ENCODE measurements around the gene DSCAM.
"Not testable (repeated sequence)": the region's sequence is repeated elsewhere in the genome, so short reads cannot be mapped to it uniquely, and the experiment has no call there.

DSCAM gene

DNA sequence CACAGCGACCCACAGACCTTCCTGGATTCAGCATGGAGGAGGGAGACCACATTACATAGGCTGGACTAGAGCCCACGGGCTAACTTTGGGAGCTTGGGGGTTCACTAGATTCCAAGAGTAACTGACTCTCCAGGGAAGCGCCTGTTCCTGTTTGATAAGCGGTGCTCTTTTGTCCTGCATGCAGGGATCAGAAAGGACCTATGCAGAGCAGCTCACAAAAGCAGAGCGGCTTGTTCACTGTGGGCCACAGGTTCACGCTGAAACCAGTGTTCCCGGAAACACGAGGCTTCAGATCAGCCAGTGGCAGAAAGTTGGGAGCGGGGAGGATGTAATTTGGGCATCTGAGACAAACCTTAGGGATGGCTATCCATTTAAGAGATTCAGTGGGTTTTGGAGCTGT is 575.8 kb downstream of the DSCAM start:
- Histone ChIP-seq H3K9me3 (ENCODE audit: insufficient read depth, low read length) (no peaks in the 10 kb centered on the region), H3K27ac (ENCODE audit: low read depth, low read length) (no peak overlapping the region), H3K9me2 (replicated peaks; ENCODE audit: insufficient read depth, low read length) (no peaks in the 10 kb centered on the region), H3K36me3 (ENCODE audit: low read length) (no peaks in the 10 kb centered on the region), H3K27me3 (ENCODE audit: low read length) (no peaks in the 10 kb centered on the region), H3F3A (ENCODE audit: insufficient read depth) (no peaks in the 10 kb centered on the region), H3K79me2 (ENCODE audit: insufficient read depth, low read length) (no peaks in the 10 kb centered on the region), H3K4me3 (ENCODE audit: insufficient read depth, low read length, poor library complexity, severe bottlenecking) (no peak overlapping the region), H2AFZ (ENCODE audit: low read depth, low read length, severe bottlenecking) (no peak overlapping the region), H3K4me2 (ENCODE audit: low read depth, low read length, poor library complexity, severe bottlenecking) (no peak overlapping the region), H3K9ac (ENCODE audit: low read length) (no peak overlapping the region), H4K20me1 (ENCODE audit: low read depth, low read length) (no peaks in the 10 kb centered on the region)
- TF ChIP-seq CTCF (IDR thresholded peaks at IDR 0.05; ENCODE audit: insufficient read depth, low read length, poor library complexity, severe bottlenecking) (no peak), EZH2phosphoT487 (conservative IDR thresholded peaks at IDR 0.05; ENCODE audit: low read length) (no peak)

DNA sequence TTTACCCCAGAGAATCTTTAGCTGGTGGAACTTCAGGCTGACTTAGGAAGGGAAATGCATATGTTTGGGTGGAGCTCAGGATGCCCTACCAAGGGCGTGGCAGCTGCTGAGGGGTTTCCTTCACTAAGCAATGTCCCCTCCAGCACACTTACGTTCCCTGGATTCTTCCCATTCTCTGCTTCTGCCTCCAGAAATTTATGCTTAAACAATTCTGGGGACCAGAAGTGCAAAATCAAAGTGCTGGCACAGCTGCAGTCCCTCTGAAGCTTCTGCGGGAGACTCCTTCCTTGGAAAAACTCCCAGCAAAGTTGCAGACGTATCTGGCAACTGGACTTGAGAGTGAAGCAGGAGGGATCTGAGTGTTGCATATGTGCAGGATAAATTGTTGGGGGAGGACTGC is 576.9 kb downstream of the DSCAM start:
- no peak overlapping the region for H2AFZ ChIP-seq (ENCODE audit: low read depth, low read length, severe bottlenecking)

DNA sequence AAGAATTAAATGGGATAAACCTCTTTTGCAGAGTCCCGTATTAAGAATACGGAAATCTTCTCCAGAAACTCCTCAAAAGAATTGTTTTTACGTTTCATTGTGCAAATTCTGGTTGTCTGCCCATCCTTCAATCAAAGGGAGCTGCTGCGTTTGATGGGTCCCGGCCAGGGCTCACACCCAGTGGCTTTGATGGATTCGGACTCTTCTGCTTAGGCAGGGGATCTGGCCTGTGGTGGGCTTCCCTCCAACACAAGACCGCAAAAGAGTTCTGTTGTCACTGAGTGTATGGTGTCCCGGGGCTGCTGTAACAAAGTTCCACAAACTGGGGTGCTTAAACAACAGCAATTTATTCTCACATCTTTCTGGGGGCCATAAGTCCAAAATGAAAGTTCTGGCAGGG is 577.7 kb downstream of the DSCAM start:
- Histone ChIP-seq H3K9me2 (replicated peaks; ENCODE audit: insufficient read depth, low read length) (no peaks in the 10 kb centered on the region), H2AFZ (ENCODE audit: low read depth, low read length, severe bottlenecking) (no peak overlapping the region), H3K9ac (ENCODE audit: low read length) (no peak overlapping the region), H3K4me2 (ENCODE audit: low read depth, low read length, poor library complexity, severe bottlenecking) (no peak overlapping the region), H3K79me2 (ENCODE audit: insufficient read depth, low read length) (no peaks in the 10 kb centered on the region), H3K27me3 (ENCODE audit: low read length) (no peaks in the 10 kb centered on the region), H3F3A (ENCODE audit: insufficient read depth) (no peaks in the 10 kb centered on the region), H3K9me3 (ENCODE audit: insufficient read depth, low read length) (no peaks in the 10 kb centered on the region), H3K36me3 (ENCODE audit: low read length) (no peaks in the 10 kb centered on the region), H4K20me1 (ENCODE audit: low read depth, low read length) (no peaks in the 10 kb centered on the region), H3K27ac (ENCODE audit: low read depth, low read length) (no peak overlapping the region), H3K4me3 (ENCODE audit: insufficient read depth, low read length, poor library complexity, severe bottlenecking) (no peak overlapping the region)
- no peak for TF ChIP-seq EZH2phosphoT487 (conservative IDR thresholded peaks at IDR 0.05; ENCODE audit: low read length)
- no peak for TF ChIP-seq CTCF (IDR thresholded peaks at IDR 0.05; ENCODE audit: insufficient read depth, low read length, poor library complexity, severe bottlenecking)

More for the DNA sequence above, 576.9 kb downstream of the DSCAM start:
- H3K36me3 ChIP-seq (ENCODE audit: low read length) = no peaks in the 10 kb centered on the region
- H3K79me2 ChIP-seq (ENCODE audit: insufficient read depth, low read length) = no peaks in the 10 kb centered on the region
- H4K20me1 ChIP-seq (ENCODE audit: low read depth, low read length) = no peaks in the 10 kb centered on the region
- no peaks in the 10 kb centered on the region for H3K9me2 ChIP-seq (replicated peaks; ENCODE audit: insufficient read depth, low read length)
- no peaks in the 10 kb centered on the region for H3F3A ChIP-seq (ENCODE audit: insufficient read depth)
- H3K4me2 ChIP-seq (ENCODE audit: low read depth, low read length, poor library complexity, severe bottlenecking) = no peak overlapping the region
- H3K9ac ChIP-seq (ENCODE audit: low read length) = no peak overlapping the region
- H3K27me3 ChIP-seq (ENCODE audit: low read length) = no peaks in the 10 kb centered on the region
- H3K4me3 ChIP-seq (ENCODE audit: insufficient read depth, low read length, poor library complexity, severe bottlenecking) = no peak overlapping the region
- TF ChIP-seq EZH2phosphoT487 (conservative IDR thresholded peaks at IDR 0.05; ENCODE audit: low read length) (no peak), CTCF (IDR thresholded peaks at IDR 0.05; ENCODE audit: insufficient read depth, low read length, poor library complexity, severe bottlenecking) (no peak)
- no peak overlapping the region for H3K27ac ChIP-seq (ENCODE audit: low read depth, low read length)
- no peaks in the 10 kb centered on the region for H3K9me3 ChIP-seq (ENCODE audit: insufficient read depth, low read length)

- H3K9ac ChIP-seq (ENCODE audit: low read length); H3K27ac ChIP-seq (ENCODE audit: low read depth, low read length); H2AFZ ChIP-seq (ENCODE audit: low read depth, low read length, severe bottlenecking); H3K4me3 ChIP-seq (ENCODE audit: insufficient read depth, low read length, poor library complexity, severe bottlenecking); H4K20me1 ChIP-seq (ENCODE audit: low read depth, low read length); H3K4me2 ChIP-seq (ENCODE audit: low read depth, low read length, poor library complexity, severe bottlenecking); H3F3A ChIP-seq (ENCODE audit: insufficient read depth); H3K9me2 ChIP-seq (replicated peaks; ENCODE audit: insufficient read depth, low read length); H3K79me2 ChIP-seq (ENCODE audit: insufficient read depth, low read length); H3K9me3 ChIP-seq (ENCODE audit: insufficient read depth, low read length); H3K27me3 ChIP-seq (ENCODE audit: low read length); H3K36me3 ChIP-seq (ENCODE audit: low read length): not testable (repeated sequence)
These were observed 588.5 kb downstream of the DSCAM start for GRCh38 chr21:40258456-40258855.

Data from SU-DHL-6 (cell line).